Gastrocnemius medialis (tissue), 4 donors: Measurements from ENCODE around the gene JAKMIP1.

ENCODE experiments used
- CTCF ChIP-seq, 5 experiments: fragments of 450-650 bp in 3 of 5; fragments of 200-600 bp in 2 of 5; sonication (generic) in 2 of 5; IDR thresholded peaks in 4 of 5; conservative IDR thresholded peaks in 1 of 5; 1 replicate in 4 of 5; 2 replicates in 1 of 5; pipeline ENCODE4 v1.5.1; 2016 to 2019; ENCODE audit warnings: antibody characterized with exemption in 5 of 5, mild to moderate bottlenecking in 3 of 5, moderate library complexity in 3 of 5
- POLR2A ChIP-seq, 2 donors: fragments of 450-650 bp; IDR thresholded peaks; one replicate each; pipeline ENCODE4 v1.6.1; 2017; ENCODE audit warnings: antibody characterized with exemption in 2 of 2, mild to moderate bottlenecking in 2 of 2, moderate library complexity in 2 of 2

GRCh38 chr4:6023731-6024130, 176.6 kb downstream of the JAKMIP1 start:
- no peak for TF ChIP-seq CTCF (IDR thresholded peaks at IDR 0.05 in 4 of 5, conservative IDR thresholded peaks at IDR 0.05 in 1 of 5)
- TF ChIP-seq POLR2A (IDR thresholded peaks at IDR 0.05), result no peak
